Epithelial cell of umbilical artery (primary cell): Measurements from ENCODE around the gene GPR68. TPM values are rescaled to one million over a fixed set of nuclear protein-coding genes. Genes with fewer than 3 reads are reported as not detected.

Source experiments
- total RNA-seq: library from RNA; depleted of rRNA; stranded (reverse); fragments of >200 nt; gene quantifications from 2 replicates; pipeline ENCODE4 v1.2.3, GENCODE V29; 2014

Gene GPR68
- 0.61 and 0.65 TPM in 2 replicates for total RNA-seq

GRCh38 chr14:91244501-91244901, at the start of gene GPR68:
Gene GPR68 (minus strand): TSS chr14:91244704. CDS start chr14:91235050, 9,654 bp downstream.

Other genes starting within 250 kb of the GPR68 start
- gene RPS6KA5, start 184.1 kb downstream of the GPR68 start, total RNA-seq = 3.6 and 10.6 TPM in 2 replicates
- 31.2 and 51.5 TPM in 2 replicates for gene DGLUCY, start 130.6 kb downstream of the GPR68 start, total RNA-seq
- gene CCDC88C, start 173.1 kb upstream of the GPR68 start, total RNA-seq = 10.1 and 17.5 TPM in 2 replicates